ENCODE results near the gene SCNN1A. TPM values are rescaled to one million over a fixed set of nuclear protein-coding genes. Genes with fewer than 3 reads are reported as not detected.

SCNN1A gene
- total RNA-seq, 1 experiment from 2014 or later: 17.1 TPM

DNA sequence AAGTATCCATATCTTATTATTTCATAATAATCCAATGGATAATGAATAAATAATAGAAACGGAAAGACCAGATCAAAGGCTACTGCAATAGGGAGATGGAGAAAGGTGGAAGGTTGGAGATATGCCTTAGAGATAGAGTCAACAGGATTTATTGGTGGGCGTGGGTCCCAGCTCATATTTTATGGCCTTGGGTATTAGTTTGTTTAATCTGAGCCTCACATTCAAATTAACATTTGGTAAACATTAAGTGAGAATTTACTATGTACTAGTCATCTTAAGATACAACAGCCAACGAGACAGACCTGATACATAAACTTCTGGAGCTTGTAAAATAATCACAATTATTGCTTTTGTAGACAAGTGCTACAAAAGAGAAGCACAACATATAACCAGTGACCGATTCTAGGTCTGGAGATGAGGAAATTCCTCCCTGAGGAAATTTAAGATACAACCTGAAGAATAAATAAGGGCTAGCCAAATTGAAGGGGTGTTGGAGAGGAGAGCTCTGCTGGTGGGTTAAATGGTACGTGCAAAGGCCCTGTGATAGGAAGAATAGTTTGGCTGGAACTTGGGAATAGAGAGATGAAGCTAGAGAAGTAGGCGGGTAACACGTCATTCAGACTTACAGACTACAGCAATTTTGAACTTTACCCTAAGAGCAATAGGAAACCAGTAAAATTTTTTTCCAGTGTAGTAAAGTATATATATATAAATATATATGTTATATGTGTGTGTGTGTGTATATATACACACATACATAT is 24.7 kb upstream of the SCNN1A start:
- intact Hi-C loops (cut with micrococcal nuclease; ENCODE audit: unreplicated experiment) (no loop called here), in situ Hi-C loops (cut with HindIII; ENCODE audit: low pct_unique_long_range_greater_than_20kb, low sequenced_read_pairs) (no loop called here)
- Histone ChIP-seq H3K27me3 (ENCODE audit: control insufficient read depth, insufficient read depth, low read length) (no peaks in the 10 kb centered on the region), H3K4me3 (ENCODE audit: low read depth in 2 of 2, low read length in 2 of 2) (no peak overlapping the region), H3K9me3 (ENCODE audit: control insufficient read depth, insufficient read depth, low read depth, low read length) (no peaks in the 10 kb centered on the region), H3K36me3 (ENCODE audit: control insufficient read depth, insufficient read depth, low read length) (no peaks in the 10 kb centered on the region), H3K4me1 (ENCODE audit: control insufficient read depth, insufficient read depth, low read length) (no peaks in the 10 kb centered on the region), H3K27ac (ENCODE audit: low read length) (no peak overlapping the region)
- CTCF ChIA-PET: no interaction called here
- no peak for DNase-seq (ENCODE audit: low read depth, low spot score)
- no peak for ATAC-seq
- POLR2A ChIA-PET: no interaction called here
- no TSS peak for BruUV-seq (replicated peaks)
- TF ChIP-seq POLR2AphosphoS5 (IDR thresholded peaks at IDR 0.05; ENCODE audit: low read depth, low read length): no peak
- no peak for TF ChIP-seq REST (IDR thresholded peaks at IDR 0.05; ENCODE audit: insufficient read depth in 1 of 2, low read depth in 2 of 2, low read length in 1 of 2)
- TF ChIP-seq SIN3A (IDR thresholded peaks at IDR 0.05; ENCODE audit: borderline replicate concordance, insufficient read depth, low read depth, low read length): no peak
- no peak for TF ChIP-seq TCF7L2 (IDR thresholded peaks at IDR 0.05; ENCODE audit: low read depth, low read length)
- TF ChIP-seq, protein P1, sequence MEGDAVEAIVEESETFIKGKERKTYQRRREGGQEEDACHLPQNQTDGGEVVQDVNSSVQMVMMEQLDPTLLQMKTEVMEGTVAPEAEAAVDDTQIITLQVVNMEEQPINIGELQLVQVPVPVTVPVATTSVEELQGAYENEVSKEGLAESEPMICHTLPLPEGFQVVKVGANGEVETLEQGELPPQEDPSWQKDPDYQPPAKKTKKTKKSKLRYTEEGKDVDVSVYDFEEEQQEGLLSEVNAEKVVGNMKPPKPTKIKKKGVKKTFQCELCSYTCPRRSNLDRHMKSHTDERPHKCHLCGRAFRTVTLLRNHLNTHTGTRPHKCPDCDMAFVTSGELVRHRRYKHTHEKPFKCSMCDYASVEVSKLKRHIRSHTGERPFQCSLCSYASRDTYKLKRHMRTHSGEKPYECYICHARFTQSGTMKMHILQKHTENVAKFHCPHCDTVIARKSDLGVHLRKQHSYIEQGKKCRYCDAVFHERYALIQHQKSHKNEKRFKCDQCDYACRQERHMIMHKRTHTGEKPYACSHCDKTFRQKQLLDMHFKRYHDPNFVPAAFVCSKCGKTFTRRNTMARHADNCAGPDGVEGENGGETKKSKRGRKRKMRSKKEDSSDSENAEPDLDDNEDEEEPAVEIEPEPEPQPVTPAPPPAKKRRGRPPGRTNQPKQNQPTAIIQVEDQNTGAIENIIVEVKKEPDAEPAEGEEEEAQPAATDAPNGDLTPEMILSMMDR (IDR thresholded peaks at IDR 0.05): no peak

GRCh38 chr12:6396031-6396430 is 20.7 kb upstream of the SCNN1A start:
- no peak for ATAC-seq
- intact Hi-C loops (cut with micrococcal nuclease; ENCODE audit: unreplicated experiment) (no loop called here), in situ Hi-C loops (cut with HindIII; ENCODE audit: low pct_unique_long_range_greater_than_20kb, low sequenced_read_pairs) (no loop called here)
- Histone ChIP-seq H3K9me3 (ENCODE audit: control insufficient read depth, insufficient read depth, low read depth, low read length) (no peaks in the 10 kb centered on the region), H3K4me3 (ENCODE audit: low read depth in 2 of 2, low read length in 2 of 2) (no peak overlapping the region), H3K27me3 (ENCODE audit: control insufficient read depth, insufficient read depth, low read length) (no peaks in the 10 kb centered on the region), H3K27ac (ENCODE audit: low read length) (no peak overlapping the region), H3K36me3 (ENCODE audit: control insufficient read depth, insufficient read depth, low read length) (no peaks in the 10 kb centered on the region), H3K4me1 (ENCODE audit: control insufficient read depth, insufficient read depth, low read length) (no peaks in the 10 kb centered on the region)
- ChIA-PET CTCF (no interaction called here), POLR2A (no interaction called here)
- TF ChIP-seq POLR2AphosphoS5 (IDR thresholded peaks at IDR 0.05; ENCODE audit: low read depth, low read length): no peak
- no peak for TF ChIP-seq TCF7L2 (IDR thresholded peaks at IDR 0.05; ENCODE audit: low read depth, low read length)
- TF ChIP-seq, protein P1 (IDR thresholded peaks at IDR 0.05): no peak
- TF ChIP-seq REST (IDR thresholded peaks at IDR 0.05; ENCODE audit: insufficient read depth in 1 of 2, low read depth in 2 of 2, low read length in 1 of 2): no peak
- no peak for TF ChIP-seq SIN3A (IDR thresholded peaks at IDR 0.05; ENCODE audit: borderline replicate concordance, insufficient read depth, low read depth, low read length)
- no peak for DNase-seq (ENCODE audit: low read depth, low spot score)
- BruUV-seq (replicated peaks): no TSS peak
